H9 (cell line): ENCODE results near the gene IRX4. TPM values are rescaled to one million over a fixed set of nuclear protein-coding genes. Genes with fewer than 3 reads are reported as not detected.

Experiments used
- DNase-seq: peaks from one replicate; pipeline ENCODE4 v3.0.0-alpha.2; 2017
- H2AFZ ChIP-seq: one replicate; pipeline ENCODE4 v1.6.1; 2013; ENCODE audit warnings: mild to moderate bottlenecking, low read length, control low read depth, moderate library complexity
- H2AK5ac ChIP-seq: 2 replicates; pipeline ENCODE4 v1.6.1; 2013; ENCODE audit warnings: low read length, control low read depth, mixed read lengths; ENCODE audit not compliant: insufficient read length
- H2BK120ac ChIP-seq: one replicate; pipeline ENCODE4 v1.6.1; 2013; ENCODE audit warnings: low read depth, mild to moderate bottlenecking, low read length, control low read depth, inconsistent platforms; ENCODE audit not compliant: poor library complexity, severe bottlenecking
- H2BK12ac ChIP-seq: 2 replicates; pipeline ENCODE4 v1.6.1; 2013; ENCODE audit warnings: low read length, control low read depth, mixed read lengths, low read depth; ENCODE audit not compliant: insufficient read length
- H2BK15ac ChIP-seq: 2 replicates; pipeline ENCODE4 v1.6.1; 2013; ENCODE audit warnings: low read depth, low read length, control low read depth
- H2BK20ac ChIP-seq: one replicate; pipeline ENCODE4 v1.6.1; 2013; ENCODE audit warnings: low read depth, mild to moderate bottlenecking, low read length, control low read depth, inconsistent platforms; ENCODE audit not compliant: poor library complexity, severe bottlenecking
- H2BK5ac ChIP-seq: 2 replicates; pipeline ENCODE4 v1.6.1; 2013; ENCODE audit warnings: low read length, control low read depth, mixed read lengths; ENCODE audit not compliant: insufficient read length
- H3K14ac ChIP-seq: 2 replicates; pipeline ENCODE4 v1.6.1; 2013; ENCODE audit warnings: low read length, control low read depth; ENCODE audit not compliant: insufficient read depth
- H3K18ac ChIP-seq: 2 replicates; pipeline ENCODE4 v1.6.1; 2013; ENCODE audit warnings: low read depth, mild to moderate bottlenecking, mixed read lengths, low read length, control low read depth; ENCODE audit not compliant: insufficient read length
- H3K23ac ChIP-seq: 2 replicates; pipeline ENCODE4 v1.6.1; 2013; ENCODE audit warnings: low read length, control low read depth, mixed read lengths, low read depth; ENCODE audit not compliant: insufficient read length
- H3K23me2 ChIP-seq: 2 replicates; pipeline ENCODE4 v1.6.1; 2013; ENCODE audit warnings: low read depth, mild to moderate bottlenecking, mixed read lengths, low read length, control low read depth; ENCODE audit not compliant: insufficient read length, poor library complexity, severe bottlenecking
- H3K27ac ChIP-seq: 2 replicates; pipeline ENCODE4 v1.5.1; 2013; ENCODE audit warnings: low read length, control low read depth, mixed read lengths, low read depth; ENCODE audit not compliant: insufficient read length
- H3K27me3 ChIP-seq: 2 replicates; pipeline ENCODE4 v1.6.1; 2013; ENCODE audit warnings: low read length, control low read depth, inconsistent platforms; ENCODE audit not compliant: insufficient read depth
- H3K4ac ChIP-seq: 2 replicates; pipeline ENCODE4 v1.6.1; 2013; ENCODE audit warnings: low read depth, mild to moderate bottlenecking, control low read depth, inconsistent platforms, low read length, moderate library complexity
- H3K4me1 ChIP-seq: 2 replicates; pipeline ENCODE4 v1.6.1; 2013; ENCODE audit warnings: low read length, control low read depth, inconsistent platforms; ENCODE audit not compliant: insufficient read depth
- H3K4me2 ChIP-seq: 2 replicates; pipeline ENCODE4 v1.6.1; 2013; ENCODE audit warnings: low read length, control low read depth, mixed read lengths; ENCODE audit not compliant: insufficient read length, insufficient read depth
- H3K56ac ChIP-seq: 2 replicates; pipeline ENCODE4 v1.6.1; 2013; ENCODE audit warnings: low read depth, mild to moderate bottlenecking, mixed read lengths, low read length, control low read depth; ENCODE audit not compliant: insufficient read length
- H3K79me1 ChIP-seq: 2 replicates; pipeline ENCODE4 v1.6.1; 2013; ENCODE audit warnings: low read depth, mild to moderate bottlenecking, moderate library complexity, low read length, control low read depth, inconsistent platforms; ENCODE audit not compliant: insufficient read depth, poor library complexity, severe bottlenecking
- H3K79me2 ChIP-seq: 2 replicates; pipeline ENCODE4 v1.6.1; 2013; ENCODE audit warnings: low read length, control low read depth, inconsistent platforms; ENCODE audit not compliant: insufficient read depth
- H3K9ac ChIP-seq: 2 replicates; pipeline ENCODE4 v1.6.1; 2013; ENCODE audit warnings: low read length, control low read depth, mixed read lengths; ENCODE audit not compliant: insufficient read length; ENCODE audit errors: extremely low read depth
- H3K9me3 ChIP-seq: one replicate; pipeline ENCODE4 v1.6.1; 2013; ENCODE audit warnings: low read depth, low read length, inconsistent platforms; ENCODE audit not compliant: control insufficient read depth
- H3T11ph ChIP-seq: one replicate; pipeline ENCODE4 v1.6.1; 2013; ENCODE audit warnings: mild to moderate bottlenecking, low read length, control low read depth, inconsistent platforms
- H4K20me1 ChIP-seq: one replicate; pipeline ENCODE4 v1.6.1; 2013; ENCODE audit not compliant: control insufficient read depth, insufficient read length, insufficient read depth
- H4K5ac ChIP-seq: 2 replicates; pipeline ENCODE4 v1.6.1; 2013; ENCODE audit warnings: low read depth, mild to moderate bottlenecking, mixed read lengths, low read length, control low read depth; ENCODE audit not compliant: insufficient read length
- H4K8ac ChIP-seq: replicated peaks from 2 replicates; pipeline ENCODE4 v1.6.1; 2013; ENCODE audit warnings: low read length, control low read depth, mixed read lengths, low read depth; ENCODE audit not compliant: insufficient read length
- H4K91ac ChIP-seq: 2 replicates; pipeline ENCODE4 v1.6.1; 2013; ENCODE audit warnings: low read depth, mild to moderate bottlenecking, moderate library complexity, mixed read lengths, low read length, control low read depth; ENCODE audit not compliant: insufficient read length
- H3K27ac Mint-ChIP-seq, 3 experiments: 2 replicates in 2 of 3; 3 replicates in 1 of 3; pipeline ENCODE4 v1.8.0; 2020 to 2021; ENCODE audit warnings: mixed read lengths in 3 of 3, mild to moderate bottlenecking in 1 of 3, moderate library complexity in 1 of 3
- H3K27me3 Mint-ChIP-seq: 2 replicates; pipeline ENCODE4 v1.8.0; 2021; ENCODE audit warnings: low read depth, mild to moderate bottlenecking, moderate library complexity, mixed read lengths
- H3K36me3 Mint-ChIP-seq, 3 experiments: 2 replicates in 2 of 3; 3 replicates in 1 of 3; pipeline ENCODE4 v1.8.0; 2020 to 2021; ENCODE audit warnings: low read depth in 3 of 3, mixed read lengths in 3 of 3; ENCODE audit not compliant: insufficient read depth in 1 of 3
- H3K4me1 Mint-ChIP-seq, 2 experiments: 2 replicates each; pipeline ENCODE4 v1.8.0; 2020; ENCODE audit warnings: mixed read lengths in 2 of 2
- H3K4me3 Mint-ChIP-seq, 2 experiments: 2 replicates in 1 of 2; 3 replicates in 1 of 2; pipeline ENCODE4 v1.8.0; 2020 to 2021; ENCODE audit warnings: mild to moderate bottlenecking in 2 of 2, mixed read lengths in 2 of 2, moderate library complexity in 1 of 2
- H3K9me3 Mint-ChIP-seq, 2 experiments: 2 replicates in 1 of 2; 3 replicates in 1 of 2; pipeline ENCODE4 v1.8.0; 2020; ENCODE audit warnings: mild to moderate bottlenecking in 2 of 2, mixed read lengths in 2 of 2, moderate library complexity in 1 of 2
- WGBS: extraction: QIAGEN DNeasy Blood & Tissue Kit; methylation state at CpG from one replicate; pipeline ENCODE4 v1.1.7; 2013; ENCODE audit warnings: missing lambda C conversion rate, low lambda C conversion rate, mixed read lengths; ENCODE audit not compliant: insufficient read length; ENCODE audit errors: extremely low coverage; 5-methylcytosine and 5-hydroxymethylcytosine counted together
- total RNA-seq: library from RNA; stranded (reverse); gene quantifications from 2 replicates; pipeline ENCODE4 v1.2.1, GENCODE V29; 2021
- TF ChIP-seq, protein P1 (sequence below): fragments of 200-600 bp; sonication (generic); conservative IDR thresholded peaks from 3 replicates; pipeline ENCODE4 v1.8.0; 2021; ENCODE audit warnings: antibody characterized with exemption, mild to moderate bottlenecking

The IRX4 gene
- total RNA-seq, 1 experiment from 2014 or later: 3.2 TPM

DNA sequence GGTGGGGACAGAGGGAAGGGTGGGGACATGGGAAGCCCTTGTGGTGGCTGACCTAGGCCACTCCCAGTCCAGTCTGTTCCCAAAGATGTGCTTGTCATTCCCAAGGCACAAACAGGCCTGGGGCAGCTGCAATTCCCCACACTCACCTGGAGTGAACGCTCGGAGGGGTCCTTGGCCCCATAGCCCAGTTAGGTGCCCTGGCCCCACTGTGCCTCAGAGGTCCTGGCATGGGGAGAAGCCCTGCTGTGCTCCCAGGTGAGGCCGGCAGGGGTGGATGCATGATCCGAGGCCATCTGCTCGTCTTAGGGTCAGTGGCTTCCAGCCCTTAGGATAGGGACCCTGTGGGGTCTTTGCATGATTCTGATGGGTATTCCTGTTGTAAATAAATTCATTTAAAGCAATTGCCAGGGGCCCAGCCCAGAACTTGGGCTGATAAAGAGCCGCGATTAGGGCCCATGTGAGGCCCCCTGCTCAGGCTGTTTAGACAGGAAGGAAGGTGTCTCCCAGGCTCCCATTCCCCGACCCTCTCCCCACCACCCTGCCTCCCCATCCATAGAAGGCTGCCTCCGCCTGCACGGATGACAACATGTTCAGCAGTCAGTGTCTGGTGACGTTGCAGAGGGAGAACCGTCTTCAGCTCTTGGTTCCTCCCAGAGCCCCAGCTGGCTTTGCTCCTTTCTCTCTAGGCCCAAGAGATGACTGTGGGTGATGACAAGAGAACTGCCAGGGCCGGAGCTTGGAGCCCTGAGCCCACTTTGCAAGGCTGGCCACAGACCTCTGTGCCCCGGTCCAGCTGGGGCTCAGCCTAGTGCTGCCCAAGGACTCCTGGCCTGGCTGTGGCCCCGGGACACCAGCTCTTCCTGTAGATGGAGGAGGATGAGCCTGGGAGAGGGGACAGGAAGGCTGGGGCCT, 28.4 kb upstream of the IRX4 start:
- no peak overlapping the region for H2BK5ac ChIP-seq
- H3K27ac Mint-ChIP-seq: no peak overlapping the region; a peak in 1 of 7 replicates
- H4K5ac ChIP-seq: no peak overlapping the region
- H3K4ac ChIP-seq: no peak overlapping the region
- H4K20me1 ChIP-seq: peaks cover 2% of the 10 kb centered on the region
- H3K27ac ChIP-seq: no peak overlapping the region
- H3K27me3 ChIP-seq: no peaks in the 10 kb centered on the region
- H3K14ac ChIP-seq: no peak overlapping the region
- H3K9me3 ChIP-seq: no peaks in the 10 kb centered on the region
- no peak overlapping the region for H2BK12ac ChIP-seq
- TF ChIP-seq, protein P1, sequence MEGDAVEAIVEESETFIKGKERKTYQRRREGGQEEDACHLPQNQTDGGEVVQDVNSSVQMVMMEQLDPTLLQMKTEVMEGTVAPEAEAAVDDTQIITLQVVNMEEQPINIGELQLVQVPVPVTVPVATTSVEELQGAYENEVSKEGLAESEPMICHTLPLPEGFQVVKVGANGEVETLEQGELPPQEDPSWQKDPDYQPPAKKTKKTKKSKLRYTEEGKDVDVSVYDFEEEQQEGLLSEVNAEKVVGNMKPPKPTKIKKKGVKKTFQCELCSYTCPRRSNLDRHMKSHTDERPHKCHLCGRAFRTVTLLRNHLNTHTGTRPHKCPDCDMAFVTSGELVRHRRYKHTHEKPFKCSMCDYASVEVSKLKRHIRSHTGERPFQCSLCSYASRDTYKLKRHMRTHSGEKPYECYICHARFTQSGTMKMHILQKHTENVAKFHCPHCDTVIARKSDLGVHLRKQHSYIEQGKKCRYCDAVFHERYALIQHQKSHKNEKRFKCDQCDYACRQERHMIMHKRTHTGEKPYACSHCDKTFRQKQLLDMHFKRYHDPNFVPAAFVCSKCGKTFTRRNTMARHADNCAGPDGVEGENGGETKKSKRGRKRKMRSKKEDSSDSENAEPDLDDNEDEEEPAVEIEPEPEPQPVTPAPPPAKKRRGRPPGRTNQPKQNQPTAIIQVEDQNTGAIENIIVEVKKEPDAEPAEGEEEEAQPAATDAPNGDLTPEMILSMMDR: no peak
- no peaks in the 10 kb centered on the region for H3K79me2 ChIP-seq
- no peak overlapping the region for H2BK20ac ChIP-seq
- no peak overlapping the region for H4K91ac ChIP-seq
- no peak overlapping the region for H3T11ph ChIP-seq
- no peak overlapping the region for H3K4me3 Mint-ChIP-seq
- no peak overlapping the region for H2AK5ac ChIP-seq
- H3K27me3 Mint-ChIP-seq: no peaks in the 10 kb centered on the region; the same call in 1 of the 2 replicates
- no peak overlapping the region for H2BK120ac ChIP-seq
- H4K8ac ChIP-seq: no peak overlapping the region
- no peak overlapping the region for H3K56ac ChIP-seq
- DNase-seq: no peak
- H2BK15ac ChIP-seq: no peak overlapping the region
- H3K9ac ChIP-seq: no peak overlapping the region
- H3K4me2 ChIP-seq: no peak overlapping the region
- H3K18ac ChIP-seq: no peak overlapping the region
- no peaks in the 10 kb centered on the region; a peak in 2 of 5 replicates for H3K9me3 Mint-ChIP-seq
- H3K23me2 ChIP-seq: no peaks in the 10 kb centered on the region
- no peaks in the 10 kb centered on the region for H3K79me1 ChIP-seq
- no peaks in the 10 kb centered on the region for H3K36me3 Mint-ChIP-seq
- no peak overlapping the region for H3K23ac ChIP-seq
- no peaks in the 10 kb centered on the region for H3K4me1 ChIP-seq
- no peak overlapping the region for H2AFZ ChIP-seq
- H3K4me1 Mint-ChIP-seq: no peaks in the 10 kb centered on the region
- no CpG with 5 or more reads among the region's 15 CpGs for WGBS
